Body of pancreas (tissue), 4 donors: ENCODE data around the gene MORN1.

Experiments
- POLR2A ChIP-seq, 3 donors: fragments of 450-650 bp; IDR thresholded peaks; one replicate each; pipeline ENCODE4 v1.6.1; 2016; ENCODE audit warnings: antibody characterized with exemption in 3 of 3, mild to moderate bottlenecking in 2 of 3
- TF ChIP-seq, protein P1 (sequence below), 7 experiments: fragments of 450-650 bp in 4 of 7; fragments of 200-600 bp in 3 of 7; sonication (generic) in 3 of 7; IDR thresholded peaks; one replicate each; pipeline ENCODE4 v1.5.1; 2016 to 2019; ENCODE audit warnings: antibody characterized with exemption in 7 of 7

DNA sequence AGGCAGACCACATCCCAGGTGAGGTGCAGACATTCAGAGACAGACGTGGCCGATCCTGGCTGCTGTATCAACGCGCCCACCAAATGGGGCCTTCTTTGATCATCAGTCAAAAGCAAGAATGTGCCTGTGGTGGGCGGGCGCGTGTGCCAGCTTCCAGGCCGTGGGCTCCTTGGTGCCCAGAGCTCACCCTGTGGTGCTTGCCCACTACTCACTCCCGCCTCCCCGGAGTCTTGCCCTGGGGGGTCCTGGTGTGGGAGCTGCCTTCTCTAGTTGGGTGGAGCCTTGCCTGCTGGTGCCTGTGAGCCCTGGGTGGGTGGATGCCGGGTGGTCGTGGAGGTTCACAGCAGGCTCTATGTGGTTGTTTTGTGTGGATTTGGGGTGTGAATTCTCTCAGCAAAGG is 92.7 kb downstream of the MORN1 start:
- TF ChIP-seq, protein P1, sequence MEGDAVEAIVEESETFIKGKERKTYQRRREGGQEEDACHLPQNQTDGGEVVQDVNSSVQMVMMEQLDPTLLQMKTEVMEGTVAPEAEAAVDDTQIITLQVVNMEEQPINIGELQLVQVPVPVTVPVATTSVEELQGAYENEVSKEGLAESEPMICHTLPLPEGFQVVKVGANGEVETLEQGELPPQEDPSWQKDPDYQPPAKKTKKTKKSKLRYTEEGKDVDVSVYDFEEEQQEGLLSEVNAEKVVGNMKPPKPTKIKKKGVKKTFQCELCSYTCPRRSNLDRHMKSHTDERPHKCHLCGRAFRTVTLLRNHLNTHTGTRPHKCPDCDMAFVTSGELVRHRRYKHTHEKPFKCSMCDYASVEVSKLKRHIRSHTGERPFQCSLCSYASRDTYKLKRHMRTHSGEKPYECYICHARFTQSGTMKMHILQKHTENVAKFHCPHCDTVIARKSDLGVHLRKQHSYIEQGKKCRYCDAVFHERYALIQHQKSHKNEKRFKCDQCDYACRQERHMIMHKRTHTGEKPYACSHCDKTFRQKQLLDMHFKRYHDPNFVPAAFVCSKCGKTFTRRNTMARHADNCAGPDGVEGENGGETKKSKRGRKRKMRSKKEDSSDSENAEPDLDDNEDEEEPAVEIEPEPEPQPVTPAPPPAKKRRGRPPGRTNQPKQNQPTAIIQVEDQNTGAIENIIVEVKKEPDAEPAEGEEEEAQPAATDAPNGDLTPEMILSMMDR (IDR thresholded peaks at IDR 0.05) = no peak
- no peak for TF ChIP-seq POLR2A (IDR thresholded peaks at IDR 0.05)
